Measurements from ENCODE around the gene FAT4.

The FAT4 gene, protein sequence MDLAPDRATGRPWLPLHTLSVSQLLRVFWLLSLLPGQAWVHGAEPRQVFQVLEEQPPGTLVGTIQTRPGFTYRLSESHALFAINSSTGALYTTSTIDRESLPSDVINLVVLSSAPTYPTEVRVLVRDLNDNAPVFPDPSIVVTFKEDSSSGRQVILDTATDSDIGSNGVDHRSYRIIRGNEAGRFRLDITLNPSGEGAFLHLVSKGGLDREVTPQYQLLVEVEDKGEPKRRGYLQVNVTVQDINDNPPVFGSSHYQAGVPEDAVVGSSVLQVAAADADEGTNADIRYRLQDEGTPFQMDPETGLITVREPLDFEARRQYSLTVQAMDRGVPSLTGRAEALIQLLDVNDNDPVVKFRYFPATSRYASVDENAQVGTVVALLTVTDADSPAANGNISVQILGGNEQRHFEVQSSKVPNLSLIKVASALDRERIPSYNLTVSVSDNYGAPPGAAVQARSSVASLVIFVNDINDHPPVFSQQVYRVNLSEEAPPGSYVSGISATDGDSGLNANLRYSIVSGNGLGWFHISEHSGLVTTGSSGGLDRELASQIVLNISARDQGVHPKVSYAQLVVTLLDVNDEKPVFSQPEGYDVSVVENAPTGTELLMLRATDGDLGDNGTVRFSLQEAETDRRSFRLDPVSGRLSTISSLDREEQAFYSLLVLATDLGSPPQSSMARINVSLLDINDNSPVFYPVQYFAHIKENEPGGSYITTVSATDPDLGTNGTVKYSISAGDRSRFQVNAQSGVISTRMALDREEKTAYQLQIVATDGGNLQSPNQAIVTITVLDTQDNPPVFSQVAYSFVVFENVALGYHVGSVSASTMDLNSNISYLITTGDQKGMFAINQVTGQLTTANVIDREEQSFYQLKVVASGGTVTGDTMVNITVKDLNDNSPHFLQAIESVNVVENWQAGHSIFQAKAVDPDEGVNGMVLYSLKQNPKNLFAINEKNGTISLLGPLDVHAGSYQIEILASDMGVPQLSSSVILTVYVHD (N-terminal part only)

DNA sequence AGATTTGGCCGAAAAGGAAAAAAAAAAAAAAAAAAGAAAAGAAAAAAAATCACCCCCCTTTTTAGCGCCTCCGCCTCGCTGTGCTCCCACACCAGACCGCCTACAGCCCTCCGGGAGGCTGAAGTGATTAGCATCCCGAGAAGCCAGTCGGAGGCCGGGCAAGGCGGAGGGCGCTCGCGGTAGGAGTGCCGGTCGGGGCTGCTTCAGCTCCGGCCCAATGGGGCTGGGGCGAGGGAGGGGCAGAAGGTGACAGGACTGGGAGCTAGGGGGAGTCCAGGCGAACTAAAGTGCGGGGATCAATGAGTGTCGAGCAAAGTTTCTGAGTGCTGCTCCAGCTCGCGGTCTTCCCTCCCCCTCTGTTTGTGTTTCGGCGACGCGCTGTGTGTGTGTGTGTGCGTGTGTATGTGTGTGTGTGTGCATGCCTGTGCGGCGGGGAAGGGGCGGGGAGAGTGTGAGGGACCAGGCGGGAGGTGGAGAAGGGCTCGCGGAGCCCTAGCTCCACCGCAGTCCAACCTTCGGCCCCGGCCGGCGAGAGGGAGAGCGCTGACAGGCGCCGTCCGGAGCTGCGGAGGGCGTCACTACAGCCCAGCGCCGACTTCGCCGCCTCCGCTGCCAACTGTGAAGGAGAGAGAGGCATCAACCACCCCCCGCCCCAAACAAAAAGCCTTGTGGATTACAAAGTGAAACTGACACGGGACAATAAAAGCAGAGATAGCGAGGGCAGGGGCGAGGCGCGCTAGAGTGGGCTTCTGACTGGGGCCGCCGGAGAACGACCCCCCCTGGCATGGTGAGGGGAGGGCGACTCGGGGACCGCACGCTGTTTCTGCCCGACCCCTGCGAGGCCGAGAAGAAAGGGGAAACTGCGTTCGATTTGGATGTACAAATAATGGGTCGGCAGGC, at the start of gene FAT4:
FAT4 (plus strand) TSS at position 280 of the 900 bp plus-strand sequence. CDS start 1,457 bp downstream, outside the sequence.
- Histone ChIP-seq H3K9ac (ENCODE audit: low read depth, low read length) (no peak within 1 kb of the TSS), H3K4me1 (ENCODE audit: insufficient read depth, low read length) (no peaks in the 10 kb centered on the region), H3K9me3 (ENCODE audit: insufficient read depth, low read length, severe bottlenecking) (peaks cover 9% of the 10 kb centered on the region), H3K36me3 (ENCODE audit: insufficient read depth, low read length) (no peaks in the 10 kb centered on the region), H3K4me3 (ENCODE audit: low read depth in 1 of 2, low read length in 2 of 2) (no peak within 1 kb of the TSS), H3K27me3 (ENCODE audit: insufficient read depth, low read length, poor library complexity) (no peaks in the 10 kb centered on the region), H3K79me2 (ENCODE audit: insufficient read depth, low read length) (no peaks in the 10 kb centered on the region), H2AFZ (ENCODE audit: low read depth, low read length) (no peak within 1 kb of the TSS; the same call in 1 of the 2 replicates), H3K4me2 (ENCODE audit: insufficient read depth, low read length) (no peak within 1 kb of the TSS), H4K20me1 (ENCODE audit: insufficient read depth, low read length) (no peaks in the 10 kb centered on the region), H3K27ac (ENCODE audit: low read length) (no peak within 1 kb of the TSS)
- no peak for DNase-seq
- no peak for TF ChIP-seq EZH2 (IDR thresholded peaks at IDR 0.05; ENCODE audit: borderline replicate concordance, low read depth, low read length, severe bottlenecking)
- TF ChIP-seq, protein P1, sequence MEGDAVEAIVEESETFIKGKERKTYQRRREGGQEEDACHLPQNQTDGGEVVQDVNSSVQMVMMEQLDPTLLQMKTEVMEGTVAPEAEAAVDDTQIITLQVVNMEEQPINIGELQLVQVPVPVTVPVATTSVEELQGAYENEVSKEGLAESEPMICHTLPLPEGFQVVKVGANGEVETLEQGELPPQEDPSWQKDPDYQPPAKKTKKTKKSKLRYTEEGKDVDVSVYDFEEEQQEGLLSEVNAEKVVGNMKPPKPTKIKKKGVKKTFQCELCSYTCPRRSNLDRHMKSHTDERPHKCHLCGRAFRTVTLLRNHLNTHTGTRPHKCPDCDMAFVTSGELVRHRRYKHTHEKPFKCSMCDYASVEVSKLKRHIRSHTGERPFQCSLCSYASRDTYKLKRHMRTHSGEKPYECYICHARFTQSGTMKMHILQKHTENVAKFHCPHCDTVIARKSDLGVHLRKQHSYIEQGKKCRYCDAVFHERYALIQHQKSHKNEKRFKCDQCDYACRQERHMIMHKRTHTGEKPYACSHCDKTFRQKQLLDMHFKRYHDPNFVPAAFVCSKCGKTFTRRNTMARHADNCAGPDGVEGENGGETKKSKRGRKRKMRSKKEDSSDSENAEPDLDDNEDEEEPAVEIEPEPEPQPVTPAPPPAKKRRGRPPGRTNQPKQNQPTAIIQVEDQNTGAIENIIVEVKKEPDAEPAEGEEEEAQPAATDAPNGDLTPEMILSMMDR (IDR thresholded peaks at IDR 0.05; ENCODE audit: borderline replicate concordance, extremely low read depth, low read length, poor library complexity, severe bottlenecking), result no peak
- ATAC-seq (ENCODE audit: insufficient read depth, low read depth), result no peak

DNA sequence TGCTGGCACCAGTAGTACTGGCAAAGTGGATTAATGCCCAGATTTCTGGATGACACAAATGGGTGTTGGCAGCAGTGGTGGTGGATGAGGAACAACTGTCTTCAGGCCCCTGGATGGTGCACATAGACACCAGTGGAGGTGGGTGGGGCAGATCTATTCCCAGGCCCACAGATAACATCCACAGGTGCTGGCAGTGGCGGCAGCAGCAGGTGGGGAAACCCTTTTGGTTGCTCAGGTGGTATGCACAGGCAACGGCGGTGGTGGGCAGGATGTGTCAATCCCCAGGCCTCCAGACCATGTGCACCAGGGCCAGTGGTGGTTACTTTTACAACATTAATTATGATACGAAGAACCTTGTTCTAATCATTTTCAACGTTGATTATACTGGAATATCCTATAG, 48.9 kb upstream of the FAT4 start:
- Histone ChIP-seq H3K27me3 (ENCODE audit: insufficient read depth, low read length, poor library complexity) (no peaks in the 10 kb centered on the region), H3K9me3 (ENCODE audit: insufficient read depth, low read length, severe bottlenecking) (no peaks in the 10 kb centered on the region), H4K20me1 (ENCODE audit: insufficient read depth, low read length) (no peaks in the 10 kb centered on the region), H2AFZ (ENCODE audit: low read depth, low read length) (no peak overlapping the region), H3K4me2 (ENCODE audit: insufficient read depth, low read length) (no peak overlapping the region), H3K36me3 (ENCODE audit: insufficient read depth, low read length) (no peaks in the 10 kb centered on the region), H3K27ac (ENCODE audit: low read length) (no peak overlapping the region), H3K4me1 (ENCODE audit: insufficient read depth, low read length) (no peaks in the 10 kb centered on the region), H3K4me3 (ENCODE audit: low read depth in 1 of 2, low read length in 2 of 2) (no peak overlapping the region), H3K9ac (ENCODE audit: low read depth, low read length) (no peak overlapping the region), H3K79me2 (ENCODE audit: insufficient read depth, low read length) (no peaks in the 10 kb centered on the region)
- ATAC-seq (ENCODE audit: insufficient read depth, low read depth) (no peak), DNase-seq (no peak)
- no peak for TF ChIP-seq EZH2 (IDR thresholded peaks at IDR 0.05; ENCODE audit: borderline replicate concordance, low read depth, low read length, severe bottlenecking)
- TF ChIP-seq, protein P1 (IDR thresholded peaks at IDR 0.05; ENCODE audit: borderline replicate concordance, extremely low read depth, low read length, poor library complexity, severe bottlenecking), result no peak

DNA sequence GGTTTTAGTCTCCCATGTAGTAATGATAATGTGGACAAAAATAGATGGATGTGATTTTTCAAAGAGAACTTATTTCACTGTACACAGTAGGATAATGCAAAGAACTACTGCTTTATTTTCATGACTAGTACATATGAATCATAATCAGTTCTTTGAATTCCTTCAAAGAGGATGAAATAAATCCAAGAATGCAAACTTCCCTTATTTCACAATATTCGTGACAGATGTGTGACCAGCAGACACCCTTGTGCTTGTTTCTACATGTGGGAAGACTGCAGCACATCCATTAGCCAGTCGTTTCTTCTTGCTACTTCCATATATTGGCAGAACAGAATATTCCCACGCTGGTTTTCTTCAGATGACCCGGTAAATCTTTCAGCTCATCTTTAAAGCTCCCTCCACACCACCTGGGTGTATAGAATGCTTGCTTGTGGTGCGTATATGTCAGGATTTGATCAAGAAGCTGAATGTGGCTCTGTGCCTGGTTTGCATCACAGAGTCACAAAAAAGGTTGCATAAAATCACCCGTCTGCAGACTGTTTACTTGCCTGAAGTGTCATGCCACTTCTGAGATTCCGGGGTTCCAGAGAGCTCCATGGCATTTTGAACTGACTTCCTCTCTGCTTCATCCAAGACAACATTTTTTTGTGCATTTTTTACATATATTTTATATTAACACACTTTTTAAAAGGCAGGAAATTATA, 47.7 kb upstream of the FAT4 start:
- H3K4me2 ChIP-seq (ENCODE audit: insufficient read depth, low read length), result no peak overlapping the region
- no peak overlapping the region for H3K27ac ChIP-seq (ENCODE audit: low read length)
- TF ChIP-seq EZH2 (IDR thresholded peaks at IDR 0.05; ENCODE audit: borderline replicate concordance, low read depth, low read length, severe bottlenecking), result no peak
- TF ChIP-seq, protein P1 (IDR thresholded peaks at IDR 0.05; ENCODE audit: borderline replicate concordance, extremely low read depth, low read length, poor library complexity, severe bottlenecking), result no peak
- no peaks in the 10 kb centered on the region for H4K20me1 ChIP-seq (ENCODE audit: insufficient read depth, low read length)
- DNase-seq (no peak), ATAC-seq (ENCODE audit: insufficient read depth, low read depth) (no peak)
- no peak overlapping the region for H3K9ac ChIP-seq (ENCODE audit: low read depth, low read length)
- no peaks in the 10 kb centered on the region for H3K27me3 ChIP-seq (ENCODE audit: insufficient read depth, low read length, poor library complexity)
- H3K79me2 ChIP-seq (ENCODE audit: insufficient read depth, low read length), result no peaks in the 10 kb centered on the region
- no peaks in the 10 kb centered on the region for H3K36me3 ChIP-seq (ENCODE audit: insufficient read depth, low read length)
- no peak overlapping the region for H2AFZ ChIP-seq (ENCODE audit: low read depth, low read length)
- no peaks in the 10 kb centered on the region for H3K9me3 ChIP-seq (ENCODE audit: insufficient read depth, low read length, severe bottlenecking)
- H3K4me1 ChIP-seq (ENCODE audit: insufficient read depth, low read length), result no peaks in the 10 kb centered on the region
- no peak overlapping the region for H3K4me3 ChIP-seq (ENCODE audit: low read depth in 1 of 2, low read length in 2 of 2)

Data from DND-41 (cell line).